Activated CD4-positive, CD25-positive, alpha-beta regulatory T cell treated with anti-CD3 and anti-CD28 coated beads, Interleukin-2, amount 50 U/mL, for 24 hours (primary cell): ENCODE data around the gene KRT80.

Source experiments
- ATAC-seq, 2 donors: fragments of 150-1000 bp; cut with Tn5 transposase; one replicate each; pipeline ENCODE4 v1.10.0; 2021; ENCODE audit warnings: mild to moderate bottlenecking in 1 of 2, moderate library complexity in 1 of 2

KRT80 gene

GRCh38 chr12:52228931-52229330 is 37.1 kb upstream of the KRT80 start:
- no peak for ATAC-seq

DNA sequence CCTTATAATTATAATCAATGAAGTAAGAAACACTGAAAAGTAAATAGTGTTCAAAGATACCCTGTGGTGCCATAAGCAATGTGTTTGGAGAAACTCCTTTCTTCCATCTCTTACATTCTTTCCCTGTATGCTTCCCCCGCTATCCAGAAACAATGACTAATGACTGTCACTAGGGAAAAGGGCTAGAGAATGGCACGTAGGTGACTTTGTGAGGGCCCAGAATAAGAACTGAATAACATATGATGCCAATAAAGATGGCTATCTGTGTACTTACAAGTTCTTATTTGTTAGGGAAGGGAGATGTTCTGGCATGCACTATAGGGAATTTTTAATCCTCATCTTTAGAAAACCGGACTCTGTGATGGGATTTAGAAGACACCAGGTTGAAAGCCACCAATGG is 36.6 kb upstream of the KRT80 start:
- ATAC-seq, result no peak

DNA sequence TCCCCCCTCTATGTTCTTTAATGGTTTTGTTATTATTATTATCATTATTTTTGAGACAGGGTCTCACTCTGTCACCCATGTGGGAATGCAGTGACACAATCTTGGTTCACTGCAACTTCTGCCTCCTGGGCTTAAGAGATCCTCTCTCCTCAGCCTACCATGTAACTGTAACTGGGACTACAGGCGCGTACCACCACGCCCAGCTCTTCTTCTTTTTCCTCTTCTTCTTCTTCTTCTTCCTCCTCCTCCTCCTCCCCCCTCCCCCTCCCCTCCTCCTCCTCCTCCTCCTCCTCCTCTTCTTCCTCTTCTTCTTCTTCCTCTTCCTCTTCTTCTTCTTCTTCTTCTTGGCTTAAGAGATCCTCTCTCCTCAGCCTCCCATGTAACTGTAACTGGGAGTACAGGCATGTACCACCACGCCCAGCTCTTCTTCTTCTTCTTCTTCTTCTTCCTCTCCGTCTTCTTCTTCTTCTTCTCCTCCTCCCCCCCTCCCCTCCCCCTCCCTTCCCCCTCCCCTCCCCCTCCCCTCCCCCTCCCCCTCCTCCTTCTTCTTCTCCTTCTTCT is 35.9 kb upstream of the KRT80 start:
- no peak for ATAC-seq

DNA sequence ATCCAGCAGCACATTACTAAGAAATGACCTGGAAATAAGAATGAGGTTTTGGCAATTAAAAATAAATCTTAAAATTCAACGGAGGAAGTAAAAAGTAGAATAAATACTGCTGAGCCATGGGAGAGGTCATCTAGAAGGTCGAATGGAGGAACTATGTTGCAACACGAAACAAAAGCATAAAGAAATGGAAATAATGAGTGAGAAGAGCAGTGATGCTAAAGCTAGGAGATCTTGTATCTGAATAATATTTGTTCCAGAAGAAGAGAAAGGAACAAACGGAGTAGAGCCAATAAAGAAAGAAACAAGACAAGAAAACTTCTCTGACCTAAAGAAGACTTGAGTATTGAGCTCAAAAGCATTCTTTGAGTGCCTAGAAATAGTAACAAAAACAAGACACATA is 34.6 kb upstream of the KRT80 start:
- ATAC-seq, result no peak

- ATAC-seq, result no peak
Observed at GRCh38 chr12:52225752-52226151, 33.9 kb upstream of the KRT80 start.

DNA sequence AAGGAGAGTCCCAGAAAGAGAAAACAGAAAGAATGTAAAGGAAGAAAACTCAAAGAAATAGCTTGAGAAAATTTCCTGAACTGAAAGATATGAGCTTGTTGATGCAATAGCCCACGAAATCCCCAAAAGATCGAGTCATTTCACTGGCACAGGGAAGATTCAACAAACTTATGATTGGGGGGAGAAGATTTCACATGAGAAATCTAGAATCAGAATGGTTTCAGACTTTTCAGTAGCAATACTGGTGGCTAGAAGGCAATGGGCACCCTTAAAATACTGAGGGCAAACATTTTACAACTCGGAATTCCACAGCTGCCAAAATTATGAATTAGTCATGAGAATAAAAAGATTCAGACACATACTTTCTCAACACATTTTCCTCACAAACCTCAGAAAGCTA is 32.3 kb upstream of the KRT80 start:
- no peak for ATAC-seq

DNA sequence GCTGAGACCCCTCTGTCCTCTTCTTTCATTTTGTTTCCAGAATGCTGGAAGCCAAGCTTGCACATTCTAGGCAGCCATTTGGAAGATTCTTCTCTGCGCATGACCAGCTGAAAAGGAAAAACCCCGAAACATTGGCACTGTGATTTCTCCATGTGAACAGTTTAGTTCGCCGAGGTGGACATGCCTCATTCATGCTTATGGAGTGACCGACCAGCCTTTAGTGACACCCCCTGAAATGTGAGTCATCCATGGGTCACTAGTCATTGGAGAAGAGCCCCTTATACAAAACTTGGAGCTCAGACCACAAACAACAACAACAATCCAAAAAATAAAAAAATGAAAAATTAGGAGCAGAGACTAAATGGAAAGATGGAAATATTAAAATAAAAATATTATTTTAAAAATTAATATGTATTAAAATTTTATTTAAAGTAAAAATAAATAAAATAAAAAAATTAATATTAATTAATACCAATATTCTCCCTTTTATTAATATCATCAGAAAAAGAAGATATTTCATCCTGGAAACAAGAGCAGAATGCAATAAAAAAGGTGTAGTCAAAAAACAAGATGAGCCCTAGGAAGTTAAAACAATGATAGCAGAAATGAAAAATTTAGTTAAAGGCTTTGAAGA is 31.7 kb upstream of the KRT80 start:
- ATAC-seq, result no peak

GRCh38 chr12:52222692-52223091 is 30.9 kb upstream of the KRT80 start:
- no peak for ATAC-seq

GRCh38 chr12:52221912-52222457 is 30.2 kb upstream of the KRT80 start:
- peak; percentile 85 to 91 for ATAC-seq

- ATAC-seq, result no peak
Observed at GRCh38 chr12:52221070-52221781, 29.4 kb upstream of the KRT80 start.

DNA sequence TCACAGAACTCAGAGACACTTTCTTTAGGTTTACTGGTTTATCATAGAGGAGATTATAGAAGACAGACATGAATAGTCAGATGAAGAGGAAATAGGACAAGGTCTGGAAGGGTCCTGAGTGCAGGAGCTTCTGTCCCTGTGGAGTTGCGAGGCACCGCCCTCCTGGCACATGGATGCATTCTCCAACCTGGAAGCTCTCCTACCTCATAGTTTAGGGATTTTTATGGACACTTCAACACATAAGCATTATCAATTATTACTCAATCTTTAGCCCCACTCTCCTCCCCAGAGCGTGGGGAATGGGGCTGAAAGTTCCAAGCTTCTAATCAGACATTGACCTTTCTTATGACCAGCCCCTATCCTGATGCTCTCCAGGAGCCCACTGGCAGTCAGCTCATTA is 28.7 kb upstream of the KRT80 start:
- ATAC-seq, result no peak

DNA sequence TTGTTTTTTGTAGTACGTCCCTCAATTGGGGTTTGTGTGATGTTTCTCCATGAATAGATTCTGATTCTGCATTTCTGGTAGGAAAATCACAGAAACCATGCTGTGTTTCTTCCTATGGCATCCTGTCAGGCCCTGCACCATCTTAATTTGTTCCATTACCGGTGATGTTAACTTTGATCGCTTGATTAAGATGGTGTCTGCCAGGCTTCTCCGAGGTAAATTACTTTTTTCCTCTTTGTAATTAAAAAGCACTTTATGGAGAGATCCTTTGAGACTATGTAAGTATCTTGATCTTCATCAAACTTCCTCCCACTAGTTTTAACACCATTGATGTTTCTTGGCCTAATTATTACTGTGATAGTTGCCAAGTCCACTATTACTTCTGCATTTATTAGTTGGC is 26.2 kb upstream of the KRT80 start:
- ATAC-seq, result no peak

DNA sequence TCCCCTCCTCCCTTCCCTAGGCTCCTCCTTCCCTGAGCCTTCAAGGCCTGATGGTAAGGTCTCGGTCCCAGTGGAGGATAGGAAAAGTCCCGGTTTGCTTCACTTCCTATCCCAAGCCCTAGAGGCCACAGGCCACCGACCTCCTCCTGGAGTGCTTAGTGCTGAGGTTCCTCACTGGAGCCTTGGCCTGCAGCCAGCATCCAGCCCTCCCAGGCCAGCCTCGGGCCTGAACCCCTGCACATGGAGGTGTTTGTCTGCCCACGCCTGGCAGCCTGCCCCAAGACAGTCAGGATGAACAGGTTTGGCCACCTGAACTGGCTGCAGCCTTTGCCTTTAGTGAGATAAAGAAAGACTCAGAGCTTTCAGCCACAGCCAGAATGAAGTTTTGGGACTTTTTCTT is 25.4 kb upstream of the KRT80 start:
- ATAC-seq, result no peak

- ATAC-seq, result no peak
Observed at GRCh38 chr12:52216807-52217206, 25.0 kb upstream of the KRT80 start.

- ATAC-seq, result no peak
Observed at GRCh38 chr12:52216100-52216499, 24.3 kb upstream of the KRT80 start.

- no peak for ATAC-seq
Observed at GRCh38 chr12:52215587-52216031, 23.8 kb upstream of the KRT80 start.

DNA sequence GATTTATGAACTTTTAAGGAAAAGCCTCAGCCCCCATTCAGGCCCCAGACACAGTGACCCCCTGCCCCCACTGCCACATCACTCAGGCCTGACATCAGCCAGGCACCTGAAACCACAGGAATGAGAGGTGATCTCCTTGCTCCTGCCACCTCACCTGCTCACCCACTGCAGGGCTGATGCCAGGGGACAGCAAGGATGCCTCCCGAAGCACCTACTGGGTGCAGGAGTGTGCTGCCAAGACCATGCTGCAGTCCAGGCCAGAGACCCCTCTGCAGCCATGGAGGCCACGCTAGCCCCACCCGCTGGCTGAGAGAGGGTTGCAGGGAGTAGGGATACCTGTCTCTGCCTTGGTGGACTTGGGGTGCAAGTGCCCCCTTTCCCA is 22.6 kb upstream of the KRT80 start:
- no peak for ATAC-seq

DNA sequence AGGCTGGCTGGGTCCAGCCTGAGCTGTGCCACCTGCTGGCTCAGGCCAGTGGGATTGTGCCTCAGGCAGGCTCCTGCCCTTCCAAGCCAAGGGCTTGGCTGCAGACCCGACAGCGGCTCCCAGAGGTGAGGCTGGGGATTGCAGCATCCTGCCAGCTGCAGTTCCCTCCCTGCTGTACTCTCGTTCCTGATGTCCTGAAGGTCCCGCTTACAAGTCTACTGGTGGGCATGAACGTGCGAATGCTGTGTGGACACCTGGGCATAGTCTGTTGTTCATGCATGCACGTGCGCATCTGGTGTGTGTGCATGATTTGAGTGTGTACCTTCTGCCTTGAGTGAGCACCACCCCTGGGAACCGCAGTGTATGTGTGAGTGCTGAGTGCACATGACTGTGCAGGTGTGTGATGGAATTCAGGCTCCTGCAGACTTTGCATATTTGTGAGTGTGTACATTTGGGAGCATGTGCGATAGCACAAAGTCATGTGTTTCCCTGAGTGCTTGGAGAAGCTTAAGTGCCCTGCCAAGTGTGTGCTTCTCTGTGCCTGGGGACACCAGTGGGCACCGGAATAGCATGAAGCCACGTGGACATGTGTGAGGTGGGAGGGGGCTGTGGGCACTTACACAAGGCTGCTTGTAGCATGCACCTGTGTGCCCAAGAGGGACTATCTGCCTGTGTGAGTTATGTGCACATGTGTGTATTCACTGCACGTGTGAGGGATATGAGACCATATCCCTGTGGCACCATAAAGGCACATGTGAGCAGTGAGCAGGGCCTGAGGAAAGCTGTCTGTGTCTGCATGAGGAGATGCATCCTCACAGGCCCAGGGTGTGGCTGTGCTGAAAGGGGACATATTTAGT is 22.0 kb upstream of the KRT80 start:
- peak in 1 of 2 donors; percentile 34 for ATAC-seq

DNA sequence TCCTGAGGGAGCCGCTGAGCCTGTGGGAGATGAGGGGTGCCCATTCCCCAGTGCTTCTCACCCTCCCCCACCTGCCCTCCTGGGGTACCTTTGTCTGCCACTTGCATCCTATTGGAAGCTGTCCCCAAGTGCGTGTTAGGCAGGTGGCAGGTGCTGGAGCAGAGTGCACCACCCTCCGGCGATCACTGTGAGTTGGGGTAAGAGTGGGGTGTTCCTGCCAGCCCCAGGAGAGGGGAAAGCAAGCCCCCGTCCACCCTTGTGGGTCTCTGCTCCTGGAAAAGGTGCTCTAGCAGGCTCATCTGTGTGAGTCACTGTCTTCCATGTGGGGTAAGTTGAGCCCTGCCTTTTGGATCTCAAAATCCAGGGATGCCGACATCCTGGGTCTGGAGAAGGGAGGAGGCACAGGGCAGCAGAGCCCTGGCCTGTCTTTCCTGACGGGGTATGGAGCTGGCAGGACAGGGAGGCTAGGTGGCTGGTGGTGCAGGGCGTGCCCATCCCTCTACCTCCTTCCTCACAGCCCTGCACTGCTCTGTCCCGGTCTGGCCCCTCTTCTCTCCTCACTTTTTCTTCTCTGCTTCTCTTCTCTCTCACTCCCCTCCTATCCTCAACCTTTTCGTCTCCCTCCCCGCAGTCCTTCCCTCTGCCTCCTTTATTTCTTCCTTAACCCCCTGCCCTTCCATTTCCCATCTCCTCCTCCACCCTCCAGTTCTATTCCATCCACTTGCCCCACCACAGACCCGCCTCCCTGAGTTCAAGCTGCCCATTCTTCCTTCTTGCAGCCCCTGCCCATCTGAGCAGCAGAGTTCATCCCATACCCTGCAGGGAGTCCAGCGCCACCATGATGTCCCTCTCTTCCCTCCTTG is 21.1 kb upstream of the KRT80 start:
- ATAC-seq, result no peak

- ATAC-seq, result no peak
Observed at GRCh38 chr12:52211716-52212585, 20.1 kb upstream of the KRT80 start.
